RWPE2 (cell line): ENCODE results near the gene ASB10.

Experiments used
- ATAC-seq: fragments of 200-7000 bp; cut with Tn5 transposase; 3 replicates; pipeline ENCODE4 v1.9.1; 2021; ENCODE audit warnings: low read depth
- DNase-seq: peaks from one replicate; pipeline ENCODE4 v3.0.0-alpha.2; 2020; ENCODE audit warnings: low spot score
- H3K27ac ChIP-seq: fragments of 450-650 bp; 2 replicates; pipeline ENCODE4 v1.5.1; 2017; ENCODE audit warnings: mild to moderate bottlenecking; ENCODE audit not compliant: poor library complexity, severe bottlenecking
- H3K27me3 ChIP-seq: fragments of 250-450 bp; sonication (Bioruptor Pico); 2 replicates; pipeline ENCODE4 v1.5.1; 2021; ENCODE audit warnings: mild to moderate bottlenecking, moderate library complexity; ENCODE audit not compliant: insufficient read depth, poor library complexity, severe bottlenecking
- H3K36me3 ChIP-seq: fragments of 250-450 bp; sonication (Bioruptor Pico); 2 replicates; pipeline ENCODE4 v1.5.1; 2020; ENCODE audit warnings: low read depth, mild to moderate bottlenecking, moderate library complexity
- H3K4me1 ChIP-seq: fragments of 250-450 bp; sonication (Bioruptor Pico); 2 replicates; pipeline ENCODE4 v1.5.1; 2021; ENCODE audit warnings: mild to moderate bottlenecking, moderate library complexity; ENCODE audit not compliant: insufficient read depth, poor library complexity, severe bottlenecking
- H3K4me3 ChIP-seq: fragments of 250-450 bp; sonication (Bioruptor Pico); 2 replicates; pipeline ENCODE4 v1.5.1; 2021; ENCODE audit warnings: mild to moderate bottlenecking, moderate library complexity; ENCODE audit not compliant: severe bottlenecking
- H3K9me3 ChIP-seq: fragments of 250-450 bp; sonication (Bioruptor Pico); 2 replicates; pipeline ENCODE4 v1.5.1; 2021; ENCODE audit warnings: mild to moderate bottlenecking, moderate library complexity; ENCODE audit not compliant: severe bottlenecking
- CTCF ChIP-seq: fragments of 450-650 bp; IDR thresholded peaks from one replicate; pipeline ENCODE4 v1.5.1; 2017; ENCODE audit warnings: mild to moderate bottlenecking, moderate library complexity; ENCODE audit not compliant: poor library complexity, severe bottlenecking

Gene ASB10

GRCh38 chr7:151135866-151136843, 50.9 kb downstream of the ASB10 start:
- no peak for DNase-seq

GRCh38 chr7:151135525-151135845, 51.6 kb downstream of the ASB10 start:
- ATAC-seq (no peak), DNase-seq (no peak)
- peaks cover 55% of the 10 kb centered on the region for H3K36me3 ChIP-seq
- H3K9me3 ChIP-seq = no peaks in the 10 kb centered on the region
- H3K4me1 ChIP-seq = no peaks in the 10 kb centered on the region
- H3K27ac ChIP-seq = no peak overlapping the region
- no peak overlapping the region for H3K4me3 ChIP-seq
- H3K27me3 ChIP-seq = no peaks in the 10 kb centered on the region
- TF ChIP-seq CTCF = no peak

More at GRCh38 chr7:151135866-151136843, 50.9 kb downstream of the ASB10 start:
- no peaks in the 10 kb centered on the region for H3K4me1 ChIP-seq
- H3K9me3 ChIP-seq = no peaks in the 10 kb centered on the region
- H3K27me3 ChIP-seq = no peaks in the 10 kb centered on the region
- H3K36me3 ChIP-seq = peaks cover 54% of the 10 kb centered on the region
- no peak for ATAC-seq
- H3K4me3 ChIP-seq = no peak overlapping the region
- TF ChIP-seq CTCF = no peak
- H3K27ac ChIP-seq = no peak overlapping the region

GRCh38 chr7:151134743-151135524, 52.1 kb downstream of the ASB10 start:
- H3K27me3 ChIP-seq = no peaks in the 10 kb centered on the region
- H3K27ac ChIP-seq = no peak overlapping the region
- ATAC-seq (no peak), DNase-seq (no peak)
- peaks cover 59% of the 10 kb centered on the region for H3K36me3 ChIP-seq
- H3K9me3 ChIP-seq = no peaks in the 10 kb centered on the region
- H3K4me3 ChIP-seq = no peak overlapping the region
- no peak for TF ChIP-seq CTCF
- H3K4me1 ChIP-seq = no peaks in the 10 kb centered on the region

- no peaks in the 10 kb centered on the region for H3K4me1 ChIP-seq
- DNase-seq (no peak), ATAC-seq (no peak)
- no peak for TF ChIP-seq CTCF
- H3K4me3 ChIP-seq = no peak overlapping the region
- peaks cover 55% of the 10 kb centered on the region for H3K36me3 ChIP-seq
- H3K27me3 ChIP-seq = no peaks in the 10 kb centered on the region
- H3K9me3 ChIP-seq = no peaks in the 10 kb centered on the region
- no peak overlapping the region for H3K27ac ChIP-seq
Measured at GRCh38 chr7:151133986-151134742, 52.9 kb downstream of the ASB10 start.
